Activated CD4-positive, CD25-positive, alpha-beta regulatory T cell treated with anti-CD3 and anti-CD28 coated beads, Interleukin-2, amount 50 U/mL, for 72 hours (primary cell): Measurements from ENCODE around the gene EDEM3.

Experiments
- DNase-seq: peaks from one replicate; pipeline ENCODE4 v3.0.0; 2021

Gene EDEM3

DNA sequence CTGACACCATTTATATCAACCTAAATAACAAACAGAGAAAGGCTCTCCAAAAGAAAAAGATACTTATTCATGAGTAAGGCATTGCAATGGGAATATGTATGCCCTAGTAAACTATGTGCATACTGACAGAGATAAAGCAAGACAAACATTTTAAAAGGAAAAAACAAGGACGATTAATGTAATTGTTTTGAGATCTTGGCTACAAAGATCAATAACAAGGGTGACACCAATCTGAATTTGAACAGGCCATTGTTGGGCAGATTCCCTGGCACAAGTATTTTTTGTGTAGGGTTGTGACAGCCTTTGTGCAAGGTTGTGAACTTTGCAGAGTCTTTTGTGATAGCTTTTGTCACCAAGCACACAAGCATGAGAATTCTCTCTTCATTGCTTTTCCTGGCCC lies 85.3 kb downstream of the EDEM3 start:
- no peak for DNase-seq

DNA sequence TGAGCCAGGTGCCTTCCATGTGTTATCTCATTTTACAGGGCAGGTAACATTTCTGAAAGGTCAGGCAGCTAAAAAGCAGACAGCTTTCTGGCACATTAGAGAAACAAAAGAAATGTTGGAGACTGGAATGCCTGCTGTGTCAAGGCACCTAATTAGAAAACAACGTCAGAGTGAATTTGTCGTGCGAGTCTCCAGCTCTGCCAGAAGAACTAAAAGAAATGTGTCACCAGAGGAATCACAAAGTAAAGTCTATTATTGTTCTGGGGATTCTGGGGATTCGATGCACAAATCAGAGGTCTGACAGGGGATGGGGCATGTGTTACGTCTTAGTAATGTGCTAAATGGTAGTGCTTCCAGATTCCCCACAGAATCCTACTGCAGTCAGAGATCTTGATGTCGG lies 89.3 kb downstream of the EDEM3 start:
- no peak for DNase-seq

DNA sequence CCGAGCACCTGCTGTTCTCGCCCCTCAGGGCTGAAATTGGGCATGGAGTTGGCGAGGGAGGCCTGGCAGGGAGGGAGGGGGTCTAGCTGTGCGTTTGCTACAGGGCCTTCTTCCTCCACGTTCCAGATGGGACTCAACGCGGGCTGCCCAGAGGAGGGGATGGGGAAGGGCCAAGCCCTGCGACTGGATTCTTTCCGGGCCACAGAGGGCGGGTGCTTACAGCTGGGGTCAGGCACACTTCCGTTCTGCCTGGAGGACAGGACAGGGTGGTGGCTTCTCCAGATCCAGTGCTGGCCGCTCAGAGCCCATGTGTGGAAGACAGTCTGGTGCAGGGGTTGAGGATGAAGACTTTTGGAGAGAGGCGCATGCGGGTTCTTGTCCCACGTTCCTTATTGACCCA lies 90.0 kb downstream of the EDEM3 start:
- DNase-seq, result no peak

DNA sequence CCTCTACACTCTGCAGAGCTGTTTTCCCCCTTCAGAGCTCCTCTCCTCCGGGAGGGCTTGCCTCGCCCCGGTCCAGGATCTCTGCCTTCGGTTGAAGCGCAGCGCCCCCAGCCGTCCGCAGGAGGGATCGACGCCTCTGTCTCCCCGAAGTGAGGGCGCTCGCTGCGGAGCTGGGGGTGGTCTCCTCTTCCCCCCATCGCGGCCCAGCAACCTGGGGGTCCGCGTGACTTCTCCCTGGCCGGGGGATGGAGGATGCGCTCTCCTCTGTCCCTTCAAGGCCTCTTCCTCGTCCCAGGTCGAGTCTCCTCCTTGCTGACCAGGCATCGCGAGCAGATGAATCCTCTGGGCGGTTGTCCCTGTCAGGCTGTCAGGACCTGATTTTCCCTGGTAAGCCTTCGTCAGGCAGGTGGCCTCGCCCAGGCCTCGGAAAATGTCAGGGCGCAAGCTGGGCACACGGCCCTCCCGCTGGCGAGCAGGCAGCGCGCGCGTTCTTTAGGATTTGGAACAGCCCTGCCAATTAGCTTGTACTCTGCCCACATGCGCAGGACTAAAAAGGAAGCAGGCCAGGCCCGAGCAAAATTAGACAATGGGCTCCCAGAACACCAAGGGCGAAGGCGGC lies 90.5 kb downstream of the EDEM3 start:
- DNase-seq, result peak; percentile 48

DNA sequence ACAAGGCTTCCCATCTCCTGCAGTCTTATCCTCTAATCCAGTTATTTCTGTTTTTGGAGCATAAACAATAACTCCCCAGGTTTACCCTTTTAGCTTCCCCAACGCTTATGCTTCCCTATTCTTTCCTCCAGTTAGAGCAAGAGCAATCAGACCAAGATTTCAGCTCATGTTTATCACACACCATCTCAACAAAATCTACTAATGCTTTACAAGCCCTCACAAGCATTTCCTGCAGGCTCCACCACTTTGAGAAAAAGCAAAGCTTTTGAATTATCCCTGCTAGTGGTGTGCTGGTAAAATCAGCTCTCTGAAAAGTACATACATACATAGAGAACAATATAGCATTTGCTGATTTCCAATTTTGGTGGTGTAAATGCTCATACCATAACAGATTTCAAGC lies 92.9 kb downstream of the EDEM3 start:
- DNase-seq, result no peak

DNA sequence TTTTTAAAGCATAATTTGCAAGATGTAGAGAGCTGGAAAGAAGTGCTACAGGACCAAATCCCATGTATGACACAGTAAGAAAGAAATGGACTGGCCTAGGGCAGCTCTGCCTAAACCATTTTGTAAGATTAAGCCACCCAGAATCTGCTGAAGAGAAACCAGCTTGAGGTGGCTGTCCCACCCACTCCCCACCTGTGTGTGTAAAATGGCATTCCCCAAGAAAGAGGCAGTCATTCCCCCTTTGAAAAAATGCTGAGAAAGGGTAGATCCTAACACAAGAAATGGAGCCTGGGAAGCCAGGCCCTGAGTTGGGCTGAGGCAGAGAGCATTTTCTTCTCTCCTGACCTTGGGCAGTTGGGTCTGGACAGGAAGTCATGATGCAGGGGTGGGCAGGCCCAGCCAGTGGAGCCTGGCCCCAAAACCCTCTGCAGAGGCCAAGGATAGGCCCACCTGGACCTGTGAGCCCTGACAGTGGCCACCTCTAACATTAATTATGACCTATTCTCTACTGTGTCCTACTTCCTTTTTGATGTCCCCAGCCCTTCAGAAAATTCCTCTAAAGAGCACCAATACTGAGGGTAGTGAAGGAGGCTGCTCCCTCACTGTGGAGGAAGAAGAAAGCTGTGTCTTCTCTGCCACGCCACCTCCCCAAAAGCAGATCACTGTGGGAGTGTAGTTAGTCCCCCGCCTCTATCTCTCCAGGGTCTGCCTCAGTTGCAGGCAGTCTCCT lies 94.0 kb downstream of the EDEM3 start:
- DNase-seq, result no peak

DNA sequence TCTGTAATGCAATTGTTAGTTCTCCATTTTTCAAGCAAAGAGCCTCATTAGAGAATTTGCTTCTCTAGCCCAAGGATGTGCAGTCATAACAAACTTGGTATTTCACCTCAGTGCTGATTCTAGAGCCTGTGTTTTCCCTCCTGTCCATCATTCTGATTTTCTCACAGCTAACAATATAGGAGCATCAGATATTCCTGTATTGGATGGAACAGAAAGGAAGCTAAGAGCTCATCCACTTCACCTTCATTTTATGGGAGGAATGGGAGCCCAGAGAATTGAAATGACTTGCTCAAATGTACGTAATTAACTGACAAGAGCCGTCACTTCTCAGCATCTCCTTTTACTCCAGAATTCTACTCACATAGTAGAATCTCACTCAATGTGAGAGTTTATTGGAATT lies 96.6 kb downstream of the EDEM3 start:
- no peak for DNase-seq

DNA sequence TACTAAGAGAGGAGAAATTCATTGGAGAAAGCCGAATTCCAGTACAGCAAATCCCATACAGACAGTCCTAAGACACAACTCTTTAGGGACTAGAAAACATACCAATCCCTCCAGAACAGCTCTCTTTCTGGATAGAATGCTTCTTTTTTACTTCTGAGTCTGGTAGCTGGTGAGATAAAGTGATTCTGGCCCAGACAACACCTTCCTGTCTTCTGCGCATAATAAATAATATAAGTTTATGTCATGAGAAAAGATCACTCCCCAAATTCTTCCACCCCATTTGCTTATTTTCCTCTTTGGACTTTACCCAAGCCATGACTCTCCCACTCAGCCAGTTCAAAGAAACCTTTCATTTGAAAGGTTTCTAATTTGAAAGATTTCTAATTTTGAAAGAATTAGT lies 98.4 kb downstream of the EDEM3 start:
- no peak for DNase-seq

DNA sequence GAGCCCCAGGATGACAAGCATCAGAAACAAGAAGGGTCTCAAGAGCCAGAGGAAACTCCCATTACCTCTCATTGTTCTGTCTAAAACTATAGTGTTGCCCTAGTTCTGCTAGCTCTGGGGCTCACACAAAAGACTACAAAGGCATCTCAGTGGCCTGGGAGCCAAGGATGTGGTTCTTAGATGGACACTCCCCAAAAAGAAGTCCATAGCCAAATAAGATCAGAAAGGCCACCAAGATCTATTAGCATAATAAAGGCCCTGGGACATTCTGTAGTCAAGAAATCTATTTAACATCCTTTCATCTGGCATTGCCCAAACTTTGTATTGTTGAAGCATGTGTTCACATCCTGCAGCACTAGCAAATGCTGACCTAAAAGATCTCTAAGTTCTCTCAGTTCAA lies 99.5 kb downstream of the EDEM3 start:
- no peak for DNase-seq

DNA sequence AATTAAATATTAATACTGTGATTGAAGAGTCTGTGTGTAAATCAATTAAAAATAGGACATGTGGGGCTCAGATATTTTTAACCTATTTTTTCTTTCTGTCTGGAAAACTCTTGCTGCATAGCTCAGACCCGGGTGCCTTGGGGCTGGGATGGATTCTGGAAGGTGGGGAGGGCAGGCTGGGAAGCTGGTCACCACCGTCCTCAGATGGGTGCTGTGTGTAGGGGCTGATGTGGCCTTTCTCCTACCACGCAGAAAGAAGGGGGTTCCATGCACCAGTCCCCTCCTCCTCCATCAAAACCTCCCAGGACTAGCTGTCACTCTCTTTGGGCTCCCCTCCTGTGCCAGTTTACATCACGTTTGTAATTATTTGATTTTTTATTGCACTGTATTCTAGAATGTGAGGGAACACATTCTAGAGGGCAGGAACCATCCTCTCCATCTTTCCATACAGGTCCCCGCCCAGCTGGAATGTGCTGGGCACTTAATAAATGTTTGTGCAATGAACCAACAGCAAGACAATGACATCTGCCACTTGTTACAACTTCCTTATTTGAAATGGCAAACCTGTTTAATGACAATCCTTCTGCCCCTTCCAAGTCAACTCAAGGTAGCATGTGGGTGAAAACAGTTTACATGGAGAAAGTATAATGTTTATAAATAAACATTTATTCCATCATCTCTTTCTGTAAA lies 104.3 kb downstream of the EDEM3 start:
- DNase-seq, result no peak

DNA sequence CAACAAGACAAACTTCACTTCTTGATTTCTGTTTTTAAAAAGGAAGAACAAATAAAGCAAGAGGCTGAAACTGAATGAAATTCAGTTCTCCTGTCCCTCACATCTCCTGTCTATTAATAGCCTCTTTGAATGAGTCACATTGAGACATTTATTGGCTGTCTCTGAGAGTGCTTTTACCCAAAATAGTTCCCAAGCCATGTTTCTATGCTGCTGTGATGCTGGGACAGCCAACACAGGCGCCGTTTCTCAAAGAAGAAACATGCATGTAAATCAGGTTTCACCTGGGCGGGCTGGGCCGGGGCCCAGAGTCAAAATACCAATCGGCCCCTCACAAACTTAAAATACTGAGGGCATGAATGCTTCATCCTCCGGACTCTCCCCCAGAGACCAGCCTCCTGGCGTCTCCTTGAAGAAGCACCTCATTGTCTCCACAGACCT lies 105.2 kb downstream of the EDEM3 start:
- no peak for DNase-seq

DNA sequence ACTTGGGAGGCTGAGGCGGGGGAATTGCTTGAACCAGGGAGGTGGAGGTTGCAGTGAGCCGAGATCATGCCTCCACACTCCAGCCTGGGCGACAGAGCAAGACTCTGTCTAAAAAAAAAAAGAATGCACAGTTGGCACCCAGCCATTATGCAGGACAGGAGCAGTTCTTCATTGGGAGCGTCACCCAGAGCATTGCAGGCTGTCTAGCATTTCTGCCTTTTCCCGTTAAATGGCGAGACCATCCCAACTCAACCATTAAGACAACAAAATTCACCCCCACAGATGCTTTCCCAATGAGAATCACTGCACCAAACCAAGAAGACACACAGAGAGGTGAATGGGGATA lies 105.8 kb downstream of the EDEM3 start:
- no peak for DNase-seq

DNA sequence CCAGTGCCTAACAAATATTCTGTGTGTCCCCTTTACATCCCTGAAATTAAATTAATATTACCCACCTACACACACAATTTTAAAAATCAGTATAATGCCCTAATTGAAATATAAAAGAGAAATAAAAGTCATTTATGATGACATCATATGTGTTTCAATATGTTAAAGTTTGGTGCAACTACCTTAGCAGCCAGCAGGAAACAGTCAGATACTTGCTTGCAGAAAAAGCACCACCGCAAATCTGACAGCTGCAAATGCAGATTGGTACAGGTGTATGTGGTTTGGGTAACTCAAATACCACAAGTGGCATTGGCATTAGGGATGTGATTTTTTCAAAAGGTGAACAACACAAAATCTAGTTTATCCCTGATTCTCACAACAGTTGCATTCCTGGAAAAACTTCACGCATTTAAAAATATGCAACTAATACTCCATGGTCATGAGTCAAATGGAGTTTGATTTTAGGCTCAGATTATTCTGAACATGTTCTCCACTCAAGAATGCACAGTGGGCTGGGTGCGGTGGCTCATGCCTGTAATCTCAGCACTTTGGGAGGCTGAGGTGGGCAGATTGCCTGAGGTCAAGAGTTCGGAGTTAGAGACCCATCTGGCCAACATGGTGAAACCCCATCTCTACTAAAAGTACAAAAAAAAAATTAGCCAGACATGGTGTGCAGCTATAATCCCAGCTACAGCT lies 106.3 kb downstream of the EDEM3 start:
- DNase-seq, result no peak

DNA sequence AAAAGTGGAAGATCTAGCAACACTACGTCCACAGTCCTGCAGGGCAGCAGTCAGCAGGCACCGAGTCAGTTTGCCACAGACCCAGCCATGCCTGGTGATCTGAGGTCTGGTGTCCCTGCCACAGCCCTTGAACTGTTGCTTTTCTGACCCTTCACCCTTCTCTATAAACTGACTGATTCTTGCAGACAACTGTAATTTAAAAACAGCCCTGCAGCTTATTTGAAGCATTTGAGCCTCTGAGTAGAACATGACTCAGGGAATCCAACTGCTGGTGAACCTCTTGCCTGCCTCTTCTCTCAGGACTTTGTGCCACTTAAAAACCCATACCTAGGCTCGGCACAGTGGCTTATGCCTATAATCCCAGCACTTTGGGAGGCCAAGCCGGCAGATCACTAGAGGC lies 107.2 kb downstream of the EDEM3 start:
- DNase-seq, result no peak

DNA sequence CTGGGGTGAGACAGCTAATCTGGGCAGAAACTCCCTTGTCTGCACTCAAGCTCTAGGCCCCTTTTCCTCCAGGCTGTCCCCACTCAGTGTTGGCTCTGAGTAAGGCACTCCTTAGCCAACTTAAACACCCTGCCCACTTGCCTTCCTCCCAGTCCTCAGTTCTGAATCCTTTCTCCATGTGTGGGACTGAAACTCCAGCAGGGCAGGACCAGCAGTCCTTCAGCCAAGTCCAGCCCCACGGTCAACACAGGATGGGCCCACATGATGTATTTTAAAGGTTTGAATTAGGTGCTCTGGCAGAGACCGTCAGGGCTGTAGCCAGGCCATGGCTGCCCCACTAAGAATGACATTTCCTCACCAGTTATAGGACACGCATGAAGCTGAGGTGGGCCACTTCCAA lies 107.8 kb downstream of the EDEM3 start:
- no peak for DNase-seq

DNA sequence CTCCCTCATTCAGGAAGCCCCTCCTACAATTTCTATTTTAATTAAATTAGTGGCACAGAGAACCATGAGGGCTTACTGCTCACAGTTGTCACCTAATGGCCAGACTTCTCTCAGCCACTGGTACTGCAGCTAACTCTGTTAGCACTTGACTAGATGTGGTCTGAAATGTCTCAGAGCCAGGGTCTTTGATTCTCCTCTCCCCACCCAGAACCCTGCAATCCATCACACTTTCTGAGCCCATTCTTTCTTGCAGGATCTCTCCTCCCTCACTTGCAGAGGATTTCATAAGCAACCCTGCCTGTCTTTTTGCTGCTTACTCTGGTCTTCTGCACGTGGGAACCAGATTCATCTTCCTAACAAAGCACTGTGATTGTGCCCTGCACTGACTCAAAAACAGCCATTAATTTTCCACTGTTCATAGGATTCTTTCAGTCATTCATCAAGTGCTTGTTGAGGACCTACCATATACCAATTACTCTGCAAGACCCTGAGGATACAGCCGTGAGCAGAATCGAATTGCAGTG lies 108.4 kb downstream of the EDEM3 start:
- DNase-seq, result no peak

DNA sequence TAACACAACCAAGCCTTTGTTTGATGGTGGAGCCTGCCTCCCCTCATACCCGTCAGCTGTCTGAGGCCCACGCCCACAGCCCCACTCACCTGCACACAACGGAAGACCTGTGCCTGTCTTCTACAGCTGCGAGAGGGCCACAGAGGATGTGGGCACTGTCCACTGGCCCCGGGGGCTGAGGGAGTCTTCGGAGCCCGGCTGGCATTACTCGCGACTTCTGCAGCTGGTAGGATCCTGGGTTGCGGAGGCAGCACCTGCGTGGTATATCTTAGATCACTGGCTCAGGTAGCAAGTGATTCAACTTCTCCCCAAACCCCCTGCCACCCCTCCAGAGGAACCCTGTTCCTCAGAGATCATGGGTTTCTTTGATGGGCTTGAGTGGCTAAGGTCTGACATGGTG lies 109.9 kb downstream of the EDEM3 start:
- DNase-seq, result no peak

DNA sequence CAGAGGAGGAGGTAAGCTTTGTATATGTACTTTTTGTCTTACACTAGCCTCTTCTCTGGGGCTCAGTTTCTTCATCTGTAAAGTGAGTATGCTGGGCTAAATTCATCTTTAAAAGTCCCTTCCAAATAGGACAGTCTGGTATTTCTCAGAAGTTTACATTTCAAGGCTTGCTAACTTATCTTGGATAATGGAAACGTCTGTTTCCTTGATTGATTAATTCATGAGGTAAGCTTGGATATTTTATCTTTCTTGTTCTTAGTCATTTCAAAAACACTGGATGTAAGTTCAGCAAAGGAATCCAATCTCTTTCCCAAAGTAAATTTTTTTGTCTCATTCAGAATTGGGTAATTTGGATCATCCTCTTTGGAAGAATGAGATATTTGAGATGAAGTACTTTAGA lies 111.0 kb downstream of the EDEM3 start:
- no peak for DNase-seq

DNA sequence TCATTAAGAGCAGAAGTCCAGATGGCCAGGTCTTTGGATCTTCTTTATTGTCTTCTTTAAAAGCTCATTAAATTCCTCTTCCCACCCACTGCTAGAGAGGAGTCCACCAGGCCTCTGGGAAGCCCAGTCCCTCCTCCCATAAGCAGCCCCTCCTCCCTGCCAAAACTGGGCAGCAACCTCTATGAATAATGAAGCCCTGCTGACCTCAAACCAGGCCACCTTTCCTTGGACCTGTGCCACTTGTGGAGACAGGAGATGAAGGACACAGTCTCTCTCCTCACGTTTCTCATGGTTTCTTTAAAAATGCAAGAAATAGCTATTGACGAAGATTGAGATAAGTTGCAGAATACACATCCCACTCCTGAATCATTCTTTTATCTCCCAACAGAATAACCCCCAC lies 112.8 kb downstream of the EDEM3 start:
- no peak for DNase-seq

DNA sequence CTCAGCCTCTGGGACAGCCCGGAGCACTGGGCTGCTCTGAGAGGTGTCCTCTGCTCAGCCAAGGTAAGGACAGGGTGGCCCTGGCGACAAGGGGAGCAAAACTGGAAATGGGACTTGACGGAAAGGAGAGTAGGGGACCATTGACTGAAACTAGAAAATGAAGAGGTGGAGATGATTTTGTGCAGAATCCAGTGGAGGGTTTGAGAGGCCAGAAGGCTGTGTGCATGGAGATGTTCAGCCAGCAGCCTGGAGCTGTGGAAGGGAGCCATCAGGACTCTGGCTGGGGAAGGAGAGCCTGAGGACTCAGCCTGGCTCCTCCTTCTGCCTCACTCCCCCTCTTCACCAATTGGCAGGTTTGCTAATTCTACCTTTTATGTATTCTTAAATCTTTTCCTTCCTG lies 114.2 kb downstream of the EDEM3 start:
- no peak for DNase-seq
